Measurements from ENCODE around the gene FRMD4B.

DNA sequence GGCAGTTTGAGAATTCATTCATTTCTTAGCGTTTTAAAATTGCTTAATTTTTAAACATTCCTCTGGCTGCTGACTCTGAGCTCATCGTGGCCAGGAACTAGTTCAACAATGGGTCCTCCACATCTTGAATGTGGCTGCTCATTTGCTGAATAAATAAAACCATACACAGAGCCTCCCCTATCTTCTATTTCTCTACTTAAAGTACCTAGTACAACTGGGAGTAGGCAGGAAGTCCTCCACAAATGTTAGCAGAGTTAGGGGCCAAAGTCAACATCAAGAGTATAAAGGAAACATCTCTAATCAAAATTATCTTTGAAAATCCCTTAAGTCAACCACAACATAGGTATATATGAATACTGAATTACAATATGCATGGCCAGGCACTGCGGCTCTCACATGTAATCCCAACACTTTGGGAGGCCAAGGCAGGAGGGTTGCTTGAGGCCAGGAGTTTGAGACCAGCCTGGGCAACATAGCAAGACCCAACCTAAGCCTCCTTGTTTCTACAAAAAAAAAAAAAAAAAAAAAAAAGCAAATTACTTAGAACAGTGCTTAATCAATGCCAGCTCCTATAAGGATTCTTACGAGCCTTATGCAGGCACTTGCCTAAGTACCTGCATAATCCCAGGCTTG lies 206.0 kb downstream of the FRMD4B start:
- TF ChIP-seq EZH2 (IDR thresholded peaks at IDR 0.05; ENCODE audit: insufficient read depth, poor library complexity, severe bottlenecking) (no peak), EZH2phosphoT487 (IDR thresholded peaks at IDR 0.05; ENCODE audit: insufficient read depth, low read depth) (no peak)
